Measurements from ENCODE around the gene YBEY.

- peak; percentile 71 for TF ChIP-seq CTCF (conservative IDR thresholded peaks at IDR 0.05; ENCODE audit: low read length)
- no peak for TF ChIP-seq EZH2phosphoT487 (IDR thresholded peaks at IDR 0.05; ENCODE audit: borderline replicate concordance, low read depth, low read length)
Measured at GRCh38 chr21:46326110-46326703, 40.1 kb downstream of the YBEY start.
